Parathyroid adenoma (tissue), 2 donors: ENCODE results near the gene LIN37.

Experiments
- H2AFZ ChIP-seq: fragments of 300-600 bp; sonication (generic); one replicate; pipeline ENCODE4 v1.7.0; 2017; ENCODE audit warnings: antibody characterized with exemption, mild to moderate bottlenecking
- H3K27ac ChIP-seq: fragments of 300-600 bp; sonication (generic); one replicate; pipeline ENCODE4 v1.7.0; 2017
- H3K27me3 ChIP-seq: fragments of 300-600 bp; sonication (generic); one replicate; pipeline ENCODE4 v1.7.0; 2017; ENCODE audit warnings: low read length; ENCODE audit not compliant: control insufficient read depth, insufficient read depth
- H3K36me3 ChIP-seq: fragments of 300-600 bp; sonication (generic); one replicate; pipeline ENCODE4 v1.7.0; 2017; ENCODE audit warnings: low read length; ENCODE audit not compliant: control insufficient read depth, insufficient read depth
- H3K4me1 ChIP-seq: fragments of 300-600 bp; sonication (generic); one replicate; pipeline ENCODE4 v1.7.0; 2017; ENCODE audit warnings: control low read depth
- H3K4me2 ChIP-seq: fragments of 300-600 bp; sonication (generic); one replicate; pipeline ENCODE4 v1.7.0; 2017; ENCODE audit warnings: low read length
- H3K4me3 ChIP-seq: fragments of 300-600 bp; sonication (generic); one replicate; pipeline ENCODE4 v1.7.0; 2017; ENCODE audit warnings: low read depth, low read length
- H3K79me2 ChIP-seq: fragments of 300-600 bp; sonication (generic); one replicate; pipeline ENCODE4 v1.7.0; 2017; ENCODE audit warnings: control low read depth
- H3K9ac ChIP-seq: fragments of 300-600 bp; sonication (generic); one replicate; pipeline ENCODE4 v1.7.0; 2017; ENCODE audit warnings: mild to moderate bottlenecking
- H3K9me3 ChIP-seq: fragments of 300-600 bp; sonication (generic); one replicate; pipeline ENCODE4 v1.7.0; 2017; ENCODE audit warnings: low read length; ENCODE audit not compliant: control insufficient read depth
- CTCF ChIP-seq: fragments of 300-600 bp; sonication (generic); IDR thresholded peaks from one replicate; pipeline ENCODE4 v1.7.0; 2017; ENCODE audit warnings: antibody characterized with exemption, mild to moderate bottlenecking
- donor health status: primary hyperparathyroidism.

LIN37 gene

GRCh38 chr19:35777961-35778360 is 29.6 kb downstream of the LIN37 start:
- Histone ChIP-seq H3K9ac (no peak overlapping the region), H3K4me1 (peaks cover 10% of the 10 kb centered on the region), H2AFZ (no peak overlapping the region), H3K27me3 (no peaks in the 10 kb centered on the region), H3K36me3 (no peaks in the 10 kb centered on the region), H3K4me3 (no peak overlapping the region), H3K27ac (no peak overlapping the region), H3K79me2 (no peaks in the 10 kb centered on the region), H3K9me3 (no peaks in the 10 kb centered on the region), H3K4me2 (no peak overlapping the region)
- TF ChIP-seq CTCF = no peak

- H3K27ac ChIP-seq = no peak overlapping the region
- no peaks in the 10 kb centered on the region for H3K27me3 ChIP-seq
- H3K9ac ChIP-seq = no peak overlapping the region
- peaks cover 10% of the 10 kb centered on the region for H3K4me1 ChIP-seq
- H3K4me2 ChIP-seq = no peak overlapping the region
- no peak overlapping the region for H3K4me3 ChIP-seq
- H3K36me3 ChIP-seq = no peaks in the 10 kb centered on the region
- H3K79me2 ChIP-seq = no peaks in the 10 kb centered on the region
- no peak overlapping the region for H2AFZ ChIP-seq
- no peak for TF ChIP-seq CTCF
- no peaks in the 10 kb centered on the region for H3K9me3 ChIP-seq
These were observed 30.7 kb downstream of the LIN37 start for GRCh38 chr19:35779033-35779432.

- Histone ChIP-seq H3K79me2 (no peaks in the 10 kb centered on the region), H3K4me3 (no peak overlapping the region), H3K27ac (no peak overlapping the region), H2AFZ (no peak overlapping the region), H3K9ac (no peak overlapping the region), H3K4me1 (peaks cover 5% of the 10 kb centered on the region), H3K27me3 (no peaks in the 10 kb centered on the region), H3K4me2 (no peak overlapping the region), H3K36me3 (no peaks in the 10 kb centered on the region), H3K9me3 (no peaks in the 10 kb centered on the region)
- no peak for TF ChIP-seq CTCF
These were observed 31.7 kb downstream of the LIN37 start for GRCh38 chr19:35780058-35780457.

GRCh38 chr19:35780717-35781116 is 32.3 kb downstream of the LIN37 start:
- no peak overlapping the region for H3K27ac ChIP-seq
- TF ChIP-seq CTCF = no peak
- no peaks in the 10 kb centered on the region for H3K36me3 ChIP-seq
- H2AFZ ChIP-seq = no peak overlapping the region
- H3K4me1 ChIP-seq = peaks cover 5% of the 10 kb centered on the region
- no peak overlapping the region for H3K4me2 ChIP-seq
- no peaks in the 10 kb centered on the region for H3K27me3 ChIP-seq
- H3K4me3 ChIP-seq = no peak overlapping the region
- no peaks in the 10 kb centered on the region for H3K9me3 ChIP-seq
- H3K9ac ChIP-seq = no peak overlapping the region
- H3K79me2 ChIP-seq = no peaks in the 10 kb centered on the region

- H2AFZ ChIP-seq = no peak overlapping the region
- no peaks in the 10 kb centered on the region for H3K36me3 ChIP-seq
- no peaks in the 10 kb centered on the region for H3K79me2 ChIP-seq
- no peaks in the 10 kb centered on the region for H3K9me3 ChIP-seq
- no peak for TF ChIP-seq CTCF
- no peak overlapping the region for H3K9ac ChIP-seq
- H3K4me2 ChIP-seq = no peak overlapping the region
- H3K27me3 ChIP-seq = no peaks in the 10 kb centered on the region
- no peak overlapping the region for H3K27ac ChIP-seq
- no peaks in the 10 kb centered on the region for H3K4me1 ChIP-seq
- no peak overlapping the region for H3K4me3 ChIP-seq
These were observed 33.3 kb downstream of the LIN37 start for GRCh38 chr19:35781650-35782049.
